GM13976 (cell line): ENCODE measurements around the gene WNT9B.
"Not testable (repeated sequence)": the region's sequence is repeated elsewhere in the genome, so short reads cannot be mapped to it uniquely, and the experiment has no call there.

Experiments
- DNase-seq: peaks from one replicate; pipeline ENCODE4 v3.0.0; 2012; ENCODE audit warnings: low spot score
- in situ Hi-C: fragments of 300-500 bp; cut with MboI; formaldehyde crosslinking; loops from one replicate; pipeline ENCODE4 v1.12.0; 2022; ENCODE audit warnings: low sequenced_read_pairs, mixed read lengths, inconsistent platforms; ENCODE audit not compliant: unreplicated experiment
- TF ChIP-seq, protein P1 (sequence below): IDR thresholded peaks from 2 replicates; pipeline ENCODE4 v1.5.1; 2012; ENCODE audit warnings: borderline replicate concordance, mild to moderate bottlenecking; ENCODE audit not compliant: insufficient read depth; ENCODE audit errors: extremely low read depth, missing control alignments, control extremely low read depth

Gene WNT9B

DNA sequence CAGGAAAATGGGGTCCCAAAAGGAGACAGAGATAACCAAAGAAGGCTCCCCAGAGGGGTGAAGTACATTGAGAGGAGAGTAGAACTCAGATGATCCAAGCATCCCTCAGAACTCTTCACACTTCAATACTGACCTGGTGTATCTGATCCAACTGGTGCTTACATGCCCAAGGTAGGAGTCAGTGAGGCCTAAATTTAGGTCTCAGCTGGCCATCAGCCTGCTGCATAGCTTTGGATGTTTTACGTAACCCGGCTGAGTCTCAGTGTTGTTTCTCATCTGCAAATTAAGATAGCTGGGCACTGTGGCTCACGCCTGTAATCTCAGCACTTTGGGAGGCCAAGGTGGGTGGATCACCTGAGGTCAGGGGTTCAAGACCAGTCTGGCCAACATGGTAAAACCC, 59.9 kb downstream of the WNT9B start:
- TF ChIP-seq, protein P1, sequence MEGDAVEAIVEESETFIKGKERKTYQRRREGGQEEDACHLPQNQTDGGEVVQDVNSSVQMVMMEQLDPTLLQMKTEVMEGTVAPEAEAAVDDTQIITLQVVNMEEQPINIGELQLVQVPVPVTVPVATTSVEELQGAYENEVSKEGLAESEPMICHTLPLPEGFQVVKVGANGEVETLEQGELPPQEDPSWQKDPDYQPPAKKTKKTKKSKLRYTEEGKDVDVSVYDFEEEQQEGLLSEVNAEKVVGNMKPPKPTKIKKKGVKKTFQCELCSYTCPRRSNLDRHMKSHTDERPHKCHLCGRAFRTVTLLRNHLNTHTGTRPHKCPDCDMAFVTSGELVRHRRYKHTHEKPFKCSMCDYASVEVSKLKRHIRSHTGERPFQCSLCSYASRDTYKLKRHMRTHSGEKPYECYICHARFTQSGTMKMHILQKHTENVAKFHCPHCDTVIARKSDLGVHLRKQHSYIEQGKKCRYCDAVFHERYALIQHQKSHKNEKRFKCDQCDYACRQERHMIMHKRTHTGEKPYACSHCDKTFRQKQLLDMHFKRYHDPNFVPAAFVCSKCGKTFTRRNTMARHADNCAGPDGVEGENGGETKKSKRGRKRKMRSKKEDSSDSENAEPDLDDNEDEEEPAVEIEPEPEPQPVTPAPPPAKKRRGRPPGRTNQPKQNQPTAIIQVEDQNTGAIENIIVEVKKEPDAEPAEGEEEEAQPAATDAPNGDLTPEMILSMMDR, result no peak
- DNase-seq, result no peak
- in situ Hi-C loops, result no loop called here

DNA sequence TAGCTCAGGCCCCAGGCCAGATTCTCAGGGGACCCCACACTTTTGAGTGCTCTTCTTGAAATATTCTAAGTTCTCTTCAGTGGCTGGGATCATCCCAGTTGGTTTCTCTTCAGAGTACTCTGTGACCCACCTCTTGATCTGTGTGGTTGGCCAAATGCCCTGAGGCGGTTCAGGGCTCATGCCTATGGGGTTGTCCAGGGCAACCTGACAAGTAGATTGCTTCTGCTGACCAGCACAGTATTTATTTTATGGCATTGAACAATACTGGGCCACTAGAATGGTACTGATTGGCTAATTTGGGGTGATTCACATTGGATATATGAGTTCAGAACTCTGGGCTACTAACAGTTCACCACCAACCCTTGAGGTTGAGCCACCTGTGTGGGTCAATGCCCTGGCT, 64.2 kb downstream of the WNT9B start:
- DNase-seq, result no peak
- TF ChIP-seq, protein P1, result no peak
- in situ Hi-C loops, result no loop called here

DNA sequence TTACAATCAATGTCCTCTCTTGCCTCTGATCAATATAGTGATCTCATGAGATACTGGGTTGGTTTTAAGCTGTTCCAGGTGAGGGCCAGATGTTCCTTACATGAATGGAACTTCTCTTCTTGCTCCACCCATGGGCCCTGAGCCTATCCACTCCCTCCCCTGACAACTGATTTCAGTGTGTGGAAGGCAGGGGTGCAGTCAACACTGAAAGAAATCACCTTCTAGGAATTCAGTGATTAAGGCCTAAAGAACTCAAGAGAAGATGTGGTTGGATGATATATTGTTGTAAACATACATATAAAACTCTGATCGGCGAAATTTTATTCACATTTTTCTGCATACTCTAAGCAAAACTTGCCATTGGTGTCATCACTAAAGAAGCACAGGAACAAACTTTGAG, 64.8 kb downstream of the WNT9B start:
- in situ Hi-C loops, result no loop called here
- TF ChIP-seq, protein P1, result no peak
- no peak for DNase-seq

DNA sequence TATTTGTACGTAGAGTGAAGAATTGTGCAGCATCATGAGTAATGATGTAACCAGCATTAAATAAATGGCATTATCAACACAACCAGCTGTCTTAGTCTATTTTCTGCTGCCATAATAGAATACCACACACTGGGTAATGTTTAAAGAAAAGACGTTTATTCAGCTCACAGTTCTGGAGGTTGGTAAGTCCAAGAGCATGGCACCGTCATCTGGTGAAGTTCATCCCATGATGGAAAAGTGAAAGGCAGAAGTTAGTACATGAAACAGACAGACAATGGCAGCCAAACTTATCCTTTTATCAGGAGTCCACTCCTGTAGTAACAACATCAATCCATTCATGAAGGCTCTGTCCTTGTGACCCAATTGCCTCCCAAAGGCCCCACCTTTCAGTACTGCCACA, 65.2 kb downstream of the WNT9B start:
- in situ Hi-C loops, result no loop called here
- no peak for DNase-seq
- TF ChIP-seq, protein P1, result no peak

DNA sequence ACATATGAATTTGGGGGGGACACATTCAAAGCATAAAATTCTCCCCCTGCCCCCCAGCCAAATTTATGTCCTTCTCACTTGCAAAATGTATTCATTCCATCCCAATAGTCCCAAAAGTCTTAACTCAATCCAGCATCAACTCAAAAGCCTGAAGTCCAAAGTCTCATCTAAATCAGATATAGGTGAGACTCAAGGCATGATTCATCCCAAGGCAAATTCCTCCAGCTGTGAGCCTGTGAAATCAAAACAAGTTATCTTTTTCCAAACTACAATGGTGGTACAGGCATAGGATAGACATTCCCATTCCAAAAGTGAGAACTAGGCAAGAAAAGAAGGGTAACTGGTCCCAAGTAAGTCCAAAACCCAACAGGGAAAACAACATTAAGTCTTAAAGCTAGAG, 65.7 kb downstream of the WNT9B start:
- TF ChIP-seq, protein P1, result no peak
- DNase-seq, result no peak
- in situ Hi-C loops, result no loop called here

DNA sequence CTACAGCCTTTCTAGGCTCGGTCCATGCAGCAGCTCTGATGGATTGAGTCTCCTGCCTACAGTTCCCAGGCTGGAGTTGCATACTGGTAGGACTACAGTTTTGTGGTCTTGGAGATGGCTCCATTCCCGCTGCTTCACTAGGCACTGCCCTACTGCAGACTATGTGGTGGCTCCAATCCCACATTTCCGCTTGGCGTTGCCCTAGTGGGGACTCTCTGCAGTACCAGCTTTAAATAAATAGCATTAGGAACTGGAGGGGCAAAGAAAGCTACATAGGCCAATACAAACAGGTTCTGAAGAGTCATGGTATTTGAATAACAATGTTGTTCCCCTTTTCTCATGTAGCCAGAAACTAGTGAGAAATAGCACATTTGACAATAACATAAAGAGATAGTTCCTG, 66.1 kb downstream of the WNT9B start:
- DNase-seq, result no peak
- TF ChIP-seq, protein P1, result no peak
- in situ Hi-C loops, result no loop called here

DNA sequence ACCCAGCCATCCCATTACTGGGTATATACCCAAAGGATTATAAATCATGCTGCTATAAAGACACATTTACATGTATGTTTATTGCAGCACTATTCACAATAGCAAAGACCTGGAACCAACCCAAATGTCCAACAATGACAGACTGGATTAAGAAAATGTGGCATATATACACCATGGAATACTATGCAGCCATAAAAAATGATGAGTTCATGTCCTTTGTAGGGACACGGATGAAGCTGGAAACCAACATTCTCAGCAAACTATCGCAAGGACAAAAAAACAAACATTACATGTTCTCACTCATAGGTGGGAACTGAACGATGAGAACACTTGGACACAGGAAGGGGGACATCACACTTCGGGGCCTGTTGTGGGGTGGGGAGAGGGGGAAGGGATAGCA, 70.6 kb downstream of the WNT9B start:
- DNase-seq, in situ Hi-C loops: not testable (repeated sequence)
